HG03108 (cell line): ENCODE data around the gene KNOP1.

ENCODE experiments used
- ATAC-seq: cut with Tn5 transposase; IDR thresholded peaks from one replicate; pipeline ENCODE4 v1.9.1; 2021; ENCODE audit warnings: moderate library complexity; ENCODE audit not compliant: unreplicated experiment

Gene KNOP1

DNA sequence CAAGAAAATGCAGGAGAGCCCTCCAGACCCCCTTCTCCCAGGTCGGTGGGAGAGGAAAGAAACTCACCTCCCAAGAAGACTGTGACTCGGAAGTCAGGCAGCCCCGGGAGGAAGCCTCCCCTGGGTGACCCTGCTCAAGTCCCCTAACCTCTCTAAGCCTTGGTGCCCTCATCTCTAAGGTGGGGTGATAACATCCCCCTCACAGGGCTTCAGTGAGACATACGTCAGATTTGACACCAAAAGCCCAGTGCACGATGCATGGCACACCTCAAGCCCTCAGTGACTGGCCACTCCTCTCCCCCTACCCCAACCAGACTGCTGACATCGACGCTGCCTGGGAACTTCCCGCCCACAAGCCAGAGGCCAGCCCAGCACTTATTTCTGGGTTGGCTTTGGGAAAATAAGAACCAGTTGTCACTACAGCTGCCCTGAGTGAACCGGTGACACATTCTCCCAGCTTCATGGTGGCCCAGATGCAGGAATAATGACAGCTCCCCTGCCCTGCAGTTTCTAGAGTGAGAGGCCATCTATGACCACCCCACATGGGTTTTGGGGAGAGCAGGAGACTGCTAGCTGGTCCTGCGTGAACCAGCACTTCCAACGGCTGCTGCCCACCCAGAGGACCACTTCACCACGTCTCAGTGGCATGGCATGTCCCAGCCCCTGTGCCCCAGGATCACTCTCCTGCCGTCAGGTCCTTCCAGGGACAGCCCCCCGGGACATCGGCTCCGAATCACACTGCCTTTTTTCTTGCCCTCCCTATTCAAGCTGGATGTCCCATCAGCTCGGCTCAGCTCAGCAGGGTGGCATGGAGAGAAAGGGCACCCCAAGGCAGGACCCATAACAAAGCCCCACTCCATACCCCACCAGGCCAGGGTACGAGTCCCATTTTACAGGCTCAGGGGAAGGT lies 9.5 kb downstream of the KNOP1 start:
- ATAC-seq = no peak

DNA sequence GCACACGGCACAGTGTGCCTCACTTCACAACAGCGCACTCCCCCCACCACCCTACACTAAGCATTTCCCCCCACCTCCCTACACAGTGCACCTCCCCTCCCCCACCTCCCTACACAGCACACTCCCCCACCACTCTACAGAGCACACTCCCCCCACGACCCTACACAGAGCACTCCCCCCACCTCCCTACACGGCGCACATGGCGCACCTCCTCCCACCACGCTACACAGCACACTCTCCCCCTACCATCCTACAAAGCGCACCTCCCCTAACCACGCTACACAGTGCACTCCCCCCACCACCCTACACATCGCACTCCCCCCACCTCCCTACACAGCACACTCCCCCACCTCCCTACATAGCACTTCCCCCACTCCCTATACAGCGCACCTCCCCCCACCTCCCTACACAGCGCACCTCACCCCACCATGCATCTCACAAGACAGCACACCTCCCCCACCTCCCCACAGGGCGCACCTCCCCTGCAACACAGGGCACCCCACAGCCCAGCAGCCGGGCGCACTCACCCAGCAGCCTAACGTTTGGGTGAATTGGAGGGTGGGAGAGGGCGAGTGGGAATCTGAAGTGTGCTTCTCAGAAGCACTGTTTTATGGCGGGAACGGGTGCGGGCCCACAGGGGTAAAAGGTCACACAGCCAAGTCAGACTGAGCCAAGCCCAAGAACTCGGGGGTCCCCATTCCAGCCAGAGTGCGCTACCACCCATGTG lies 10.3 kb downstream of the KNOP1 start:
- no peak for ATAC-seq

DNA sequence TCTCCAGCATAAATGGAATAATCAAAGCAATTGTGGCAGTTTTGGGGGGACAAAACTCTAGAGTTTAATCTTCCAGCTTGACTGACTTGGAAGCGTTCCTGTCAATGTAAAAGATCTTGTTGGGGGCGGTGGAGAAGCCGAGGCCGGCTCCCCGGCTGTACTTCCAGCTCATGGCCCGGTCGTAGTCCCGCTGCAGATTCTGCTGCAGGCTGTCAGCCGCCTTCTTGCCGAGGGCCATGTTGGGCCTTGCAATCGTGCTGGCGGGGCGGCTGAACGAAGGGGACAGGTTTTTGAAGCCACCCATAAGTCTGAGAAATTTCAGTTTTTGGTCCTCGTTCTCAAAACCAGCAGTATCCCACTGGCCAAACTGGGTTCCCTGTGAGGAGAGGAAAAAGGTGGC lies 11.2 kb downstream of the KNOP1 start:
- ATAC-seq = no peak

DNA sequence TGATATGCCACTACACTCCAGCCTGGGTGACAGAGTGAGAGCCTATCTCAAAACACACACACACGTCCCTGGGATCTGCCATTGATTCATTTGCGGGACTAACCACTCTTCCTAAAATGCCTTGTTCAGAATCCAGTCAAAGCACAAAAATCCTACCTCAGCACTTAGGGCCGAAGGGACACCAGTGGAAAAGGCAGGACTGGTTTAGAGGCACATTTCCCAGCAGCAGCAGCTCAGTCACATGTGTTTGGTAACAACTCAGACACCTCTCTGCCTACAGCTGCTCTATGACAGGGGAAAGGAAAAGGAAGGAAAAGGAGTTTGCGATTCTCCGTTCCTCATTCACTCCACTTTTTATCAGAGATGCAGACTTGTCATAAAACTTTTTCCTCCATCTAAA lies 12.2 kb downstream of the KNOP1 start:
- no peak for ATAC-seq

DNA sequence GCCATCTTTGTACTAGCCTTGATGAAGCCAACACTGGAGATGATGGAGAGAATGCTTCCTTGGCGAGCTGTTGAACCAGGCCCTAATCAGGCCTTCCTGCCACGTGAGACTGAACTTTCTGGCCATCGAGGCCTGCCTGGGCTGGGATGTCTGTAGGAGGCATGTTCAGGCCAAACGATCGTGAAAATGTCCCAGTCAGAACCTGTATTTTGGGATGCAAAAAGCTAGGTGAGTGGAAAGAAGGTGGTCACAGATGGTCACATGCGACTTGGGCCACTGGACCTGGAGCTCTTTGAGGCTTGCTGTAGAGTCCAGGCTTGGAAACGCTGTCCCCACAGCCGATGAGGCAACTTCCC lies 12.9 kb downstream of the KNOP1 start:
- no peak for ATAC-seq

DNA sequence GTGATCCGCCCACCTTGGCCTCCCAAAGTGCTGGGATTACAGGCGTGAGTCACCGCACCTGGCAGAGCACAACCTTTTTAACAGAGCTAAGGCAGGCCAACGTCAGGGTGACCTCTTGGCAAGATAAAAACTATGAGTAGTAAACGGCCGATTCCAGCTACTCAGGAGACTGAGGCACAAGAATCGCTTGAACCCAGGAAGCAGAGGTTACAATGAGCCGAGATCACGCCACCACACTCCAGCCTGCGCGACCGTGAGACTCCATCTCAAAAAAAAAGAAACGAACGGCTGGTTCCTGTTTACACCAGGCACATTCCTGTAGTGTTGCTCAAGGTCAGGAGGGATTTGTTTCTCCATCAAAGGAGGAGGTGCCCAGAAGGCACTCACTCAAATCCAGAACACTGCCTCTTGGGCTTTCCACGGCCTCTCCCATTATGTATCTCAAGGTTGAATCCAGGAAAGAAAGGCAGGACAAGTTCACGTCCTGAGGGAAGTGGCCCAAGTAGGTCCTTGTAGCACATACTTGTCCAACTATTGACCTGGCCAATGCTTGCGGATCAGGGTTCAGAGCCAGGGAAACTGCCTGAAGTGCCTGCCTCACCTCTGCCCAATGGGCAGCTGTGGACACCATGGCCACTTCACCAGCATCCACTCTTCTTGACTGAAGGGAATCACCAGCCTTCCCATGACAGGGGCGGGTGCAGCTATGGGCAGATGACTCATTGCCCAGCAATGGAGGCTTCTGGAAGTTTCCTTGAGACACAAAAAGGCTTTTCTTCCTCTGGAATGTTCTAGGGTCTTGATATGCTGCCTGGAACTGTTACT lies 13.5 kb downstream of the KNOP1 start:
- no peak for ATAC-seq

DNA sequence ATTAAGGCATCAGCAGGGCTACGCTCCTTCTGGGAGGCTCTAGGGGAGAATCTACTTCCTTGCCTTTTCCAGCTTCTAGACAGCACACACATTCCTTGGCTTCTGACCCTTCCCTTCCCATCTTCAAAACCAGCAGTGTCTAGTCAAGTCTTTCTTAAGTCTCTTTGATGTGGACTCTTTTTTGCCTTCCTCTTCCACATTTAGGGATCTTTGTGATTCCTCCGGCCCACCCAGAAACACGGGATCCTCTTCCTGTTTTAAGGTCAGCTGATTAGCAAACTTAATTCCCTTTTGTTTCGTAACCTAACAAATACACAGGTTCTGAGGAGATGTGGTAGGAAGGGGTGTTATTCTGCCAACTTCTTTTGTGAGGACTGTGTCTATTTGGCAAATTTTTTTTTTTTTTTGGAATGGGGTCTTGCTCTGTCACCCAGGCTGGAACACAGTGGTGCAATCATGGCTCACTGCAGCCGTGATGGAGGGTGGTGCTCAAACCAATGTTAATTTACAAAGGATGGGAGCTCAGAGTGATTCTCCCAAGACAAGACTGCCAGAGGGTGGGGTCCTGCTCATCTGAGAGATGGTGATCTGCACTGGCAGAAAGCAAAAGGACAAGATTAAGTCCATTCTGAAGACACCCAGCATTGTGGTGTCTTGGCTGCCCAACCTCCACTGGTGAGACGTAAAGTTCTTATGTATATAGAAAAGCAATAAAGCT lies 14.7 kb downstream of the KNOP1 start:
- ATAC-seq = no peak

DNA sequence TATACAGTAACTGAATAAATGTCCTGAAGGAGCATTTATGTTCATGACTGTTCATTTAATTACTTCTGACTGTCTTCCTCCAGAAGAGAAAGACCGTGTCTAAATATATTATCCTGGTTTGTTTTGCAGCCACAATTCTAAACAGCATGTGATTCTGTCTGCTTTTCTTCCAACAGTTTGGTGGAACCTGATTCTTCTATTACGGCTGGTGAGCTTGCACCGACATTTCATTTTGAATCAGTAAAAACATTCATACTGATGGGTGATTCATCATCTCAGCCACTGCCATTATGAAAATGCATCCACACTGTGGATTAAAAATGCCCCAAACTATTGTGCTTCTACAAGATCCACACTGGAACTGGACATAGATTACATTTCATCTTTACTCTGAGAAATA lies 16.9 kb downstream of the KNOP1 start:
- no peak for ATAC-seq

DNA sequence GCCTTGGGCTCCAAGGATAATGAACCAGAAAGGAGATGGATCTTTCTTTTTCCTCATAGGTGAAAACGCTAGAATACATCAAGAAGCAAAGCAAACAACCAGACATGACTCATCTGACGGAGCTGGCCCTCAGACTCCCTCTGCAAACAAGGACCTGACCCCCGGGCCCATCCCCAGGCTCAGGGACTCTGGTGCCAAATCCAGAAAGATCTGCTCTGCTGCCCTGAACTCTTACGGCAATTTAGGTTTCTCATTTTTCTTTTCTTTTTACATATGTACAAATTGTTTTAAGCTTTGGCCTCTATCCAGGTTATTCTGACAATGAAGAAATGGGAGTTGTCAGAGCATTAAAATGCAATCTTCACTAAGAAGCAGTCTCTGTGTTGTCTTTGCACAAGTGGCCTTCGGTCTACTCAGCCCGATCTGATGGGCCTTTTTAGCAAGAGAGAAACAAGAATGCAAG lies 17.7 kb downstream of the KNOP1 start:
- no peak for ATAC-seq

DNA sequence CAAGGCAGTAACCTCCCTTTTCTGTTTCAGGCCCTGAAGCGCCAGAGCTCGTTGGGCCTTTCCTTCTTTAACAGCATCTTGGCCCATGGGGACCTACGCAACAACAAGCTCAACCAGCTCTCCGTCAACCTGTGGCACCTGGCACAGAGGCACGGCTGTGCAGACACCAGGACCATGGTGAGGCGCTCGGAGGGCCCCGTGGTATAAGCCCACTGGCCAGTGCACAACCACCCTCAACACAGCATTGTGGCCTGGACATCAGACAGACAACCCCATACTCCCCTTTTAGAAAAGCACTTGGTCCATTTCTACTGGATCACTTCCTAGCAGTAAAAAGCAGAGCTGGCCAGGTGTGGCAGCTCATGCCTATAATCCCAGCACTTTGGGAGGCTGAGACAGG lies 18.6 kb downstream of the KNOP1 start:
- no peak for ATAC-seq

DNA sequence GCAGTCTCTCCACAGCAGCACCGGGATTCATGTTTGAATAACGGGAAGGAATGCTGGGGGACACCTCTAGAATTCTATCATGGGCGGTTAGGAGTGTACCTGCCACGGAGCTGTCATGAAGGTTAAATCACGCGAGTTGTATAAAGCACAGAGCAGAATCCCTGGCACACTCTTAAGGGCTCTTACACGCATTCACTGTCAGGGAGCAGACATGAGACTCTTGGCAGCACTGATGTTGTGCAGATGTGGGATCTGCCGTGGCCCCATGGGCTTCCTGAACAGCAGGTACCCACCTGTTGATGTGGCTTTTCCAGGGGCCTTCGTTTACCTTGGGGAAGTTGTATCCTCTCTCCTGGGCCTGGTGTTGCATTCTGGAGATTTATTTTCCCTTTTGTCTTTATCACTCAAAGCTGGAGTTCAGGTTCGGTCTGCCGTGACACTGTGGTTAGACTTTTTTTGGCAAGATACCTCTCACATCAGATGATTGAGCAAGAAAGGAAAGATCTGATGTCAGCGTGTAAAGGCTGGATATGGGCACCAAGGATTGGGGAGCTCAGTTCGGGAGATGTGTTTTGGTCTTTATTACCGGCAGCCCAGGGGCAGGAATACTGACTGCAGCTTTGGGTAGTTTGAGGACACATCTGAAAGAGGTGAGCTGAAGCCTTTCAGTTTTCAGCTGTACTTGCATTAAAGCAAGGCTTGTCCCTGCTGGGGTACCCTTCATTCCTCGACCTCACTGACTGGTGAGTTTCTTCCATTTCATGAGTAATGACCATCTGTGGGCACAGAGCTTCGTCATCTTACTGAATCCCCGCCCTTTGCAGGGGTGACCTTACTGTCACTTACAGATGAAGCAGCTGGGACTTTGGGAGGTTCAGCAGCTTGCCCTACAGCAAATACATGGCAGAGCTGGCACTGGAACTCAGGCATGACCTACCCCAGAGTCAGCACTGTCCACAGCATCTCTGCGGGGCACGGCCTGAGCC lies 19.3 kb downstream of the KNOP1 start:
- no peak for ATAC-seq

DNA sequence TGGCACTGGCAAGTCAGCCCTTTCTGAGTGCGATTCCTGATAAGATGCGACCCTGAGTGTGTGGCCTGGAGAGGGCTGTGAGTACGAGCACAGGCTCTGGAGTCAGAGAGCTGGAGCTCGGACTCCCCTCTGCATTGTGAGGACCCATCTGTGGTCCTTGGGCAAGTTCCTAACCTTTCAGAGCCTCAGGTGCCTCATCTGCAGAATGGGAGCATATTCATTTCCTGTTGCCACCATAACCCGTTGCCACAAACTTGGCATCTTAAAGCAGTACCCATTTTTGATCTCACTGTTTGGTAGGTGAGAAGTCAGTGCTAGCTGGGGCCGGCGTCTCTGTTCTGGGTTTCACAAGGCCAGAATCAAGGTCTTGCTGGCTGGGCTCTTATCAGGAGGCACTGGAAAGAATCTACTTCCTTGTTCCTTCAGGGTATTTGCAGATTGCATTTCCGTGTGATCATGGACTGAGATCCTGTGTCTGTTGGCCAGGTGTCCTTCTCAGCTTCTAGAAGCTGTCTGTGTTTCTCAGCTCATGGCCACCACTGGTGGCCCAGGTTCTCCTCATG lies 20.2 kb downstream of the KNOP1 start:
- no peak for ATAC-seq

DNA sequence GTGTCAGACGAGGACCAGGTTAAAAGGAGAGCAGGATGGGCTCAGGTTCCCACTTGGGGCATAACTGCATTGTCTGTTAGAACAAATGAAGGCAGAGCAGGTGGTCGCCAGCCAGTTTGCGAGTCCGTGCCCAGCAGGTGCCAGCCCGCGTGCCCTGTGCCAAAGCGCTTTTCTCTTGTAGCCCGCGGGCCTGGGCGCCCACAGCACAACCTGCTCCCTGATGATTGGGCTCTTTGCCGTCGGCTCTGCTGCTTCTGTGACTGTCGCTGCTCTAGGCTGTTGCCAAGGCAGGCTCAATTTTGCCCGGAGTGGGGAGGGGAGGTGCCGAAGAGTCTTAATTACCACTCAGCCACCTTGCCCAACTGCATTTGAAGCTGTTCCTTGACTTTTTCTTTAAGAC lies 21.1 kb downstream of the KNOP1 start:
- no peak for ATAC-seq

DNA sequence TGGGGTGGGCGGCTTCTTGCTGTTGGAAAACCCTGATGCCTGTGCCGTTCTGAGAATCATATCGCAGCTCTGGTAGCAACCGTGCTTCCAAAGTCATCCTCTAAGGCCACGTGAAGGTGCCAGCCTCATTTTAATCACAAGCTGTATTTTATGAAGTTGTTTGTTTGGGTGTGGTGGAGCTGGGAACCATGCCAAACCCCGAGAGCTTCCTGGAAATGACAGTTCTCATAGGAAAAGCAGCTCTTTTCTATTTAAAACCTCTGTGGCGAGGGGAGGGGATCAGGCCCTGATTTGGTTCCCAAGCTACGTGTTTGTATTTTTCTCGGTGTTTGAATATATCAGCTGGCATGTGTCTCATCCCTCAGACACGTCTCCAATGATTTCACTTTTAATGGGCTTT lies 21.7 kb downstream of the KNOP1 start:
- no peak for ATAC-seq

DNA sequence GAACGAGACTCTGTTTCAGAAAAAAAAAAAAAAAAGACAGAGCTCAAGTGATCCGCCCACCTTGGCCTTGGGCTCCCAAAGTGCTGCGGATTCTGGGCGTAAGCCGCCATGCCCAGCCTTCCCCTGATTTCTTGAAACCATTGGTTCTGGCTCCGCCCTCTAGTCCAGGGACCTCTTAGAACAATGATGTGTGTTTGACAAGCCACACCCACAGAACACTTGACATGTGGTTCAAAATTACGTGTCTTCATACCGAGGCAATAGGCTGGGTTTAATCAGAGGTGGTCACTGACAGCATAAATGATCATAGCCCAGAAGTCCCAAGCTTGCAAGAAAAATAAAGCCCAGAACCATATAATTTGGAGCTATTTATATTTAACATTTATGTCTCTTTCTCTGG lies 23.0 kb downstream of the KNOP1 start:
- ATAC-seq = no peak

DNA sequence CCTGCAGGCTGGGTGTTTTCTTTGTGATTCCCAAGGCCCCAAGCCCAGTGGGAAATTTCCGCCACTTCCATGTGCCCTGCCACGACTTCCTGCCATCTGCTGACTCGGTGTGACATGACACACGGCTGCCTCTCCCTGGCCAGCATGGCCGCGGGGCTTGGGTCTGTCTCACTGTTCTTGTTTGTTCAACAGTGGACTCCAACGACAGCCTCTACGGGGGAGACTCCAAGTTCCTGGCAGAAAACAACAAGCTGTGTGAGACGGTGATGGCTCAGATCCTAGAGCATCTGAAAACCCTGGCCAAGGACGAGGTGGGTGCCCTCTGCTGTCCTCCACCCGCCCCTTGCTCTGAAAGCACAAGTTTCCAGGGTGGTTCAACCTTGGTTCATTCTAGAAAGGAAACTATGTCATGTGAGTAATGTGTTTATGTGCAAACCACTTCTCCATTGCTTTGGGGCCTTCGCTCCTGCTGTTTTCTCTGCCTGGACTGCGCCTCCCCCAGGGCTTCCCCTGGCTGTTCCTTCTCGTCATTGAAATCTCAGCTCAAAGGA lies 26.8 kb downstream of the KNOP1 start:
- ATAC-seq = no peak

DNA sequence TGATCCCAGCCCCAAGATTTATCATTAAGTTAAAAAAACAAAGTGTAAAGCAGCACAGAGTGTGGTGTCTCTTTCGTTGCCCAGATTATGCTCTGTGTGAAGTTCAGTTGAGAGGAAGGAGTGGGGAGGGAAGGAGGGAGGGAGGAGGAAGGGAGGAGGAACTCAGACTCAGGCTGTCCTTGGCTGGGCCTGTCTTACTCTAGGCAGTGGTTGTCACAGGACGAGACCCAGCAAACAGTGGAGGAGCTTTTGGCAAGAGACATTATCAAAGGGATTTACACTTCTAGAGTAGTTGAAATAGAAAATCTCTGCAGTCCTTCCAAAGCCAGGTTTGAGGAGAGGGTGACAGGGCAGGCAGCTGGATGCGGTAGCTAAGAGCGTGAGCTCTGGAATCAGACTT lies 27.8 kb downstream of the KNOP1 start:
- no peak for ATAC-seq

DNA sequence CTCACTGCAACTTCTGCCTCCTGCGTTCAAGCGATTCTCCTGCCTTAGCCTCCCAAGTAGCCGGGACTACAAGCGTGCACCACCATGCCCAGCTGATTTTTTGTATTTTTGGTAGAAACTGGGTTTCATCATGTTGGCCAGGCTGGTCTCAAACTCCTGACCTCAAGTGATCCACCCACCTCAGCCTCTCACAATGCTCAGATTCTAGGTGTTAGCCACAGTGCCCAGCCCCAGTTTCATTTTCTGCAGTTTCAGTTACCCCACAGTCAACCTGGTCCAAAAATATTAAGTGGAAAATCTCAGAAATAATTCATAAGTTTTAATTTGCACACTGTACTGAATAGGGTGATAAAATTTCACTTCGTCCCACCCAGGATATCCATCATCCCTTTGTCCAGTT lies 28.7 kb downstream of the KNOP1 start:
- ATAC-seq = no peak

DNA sequence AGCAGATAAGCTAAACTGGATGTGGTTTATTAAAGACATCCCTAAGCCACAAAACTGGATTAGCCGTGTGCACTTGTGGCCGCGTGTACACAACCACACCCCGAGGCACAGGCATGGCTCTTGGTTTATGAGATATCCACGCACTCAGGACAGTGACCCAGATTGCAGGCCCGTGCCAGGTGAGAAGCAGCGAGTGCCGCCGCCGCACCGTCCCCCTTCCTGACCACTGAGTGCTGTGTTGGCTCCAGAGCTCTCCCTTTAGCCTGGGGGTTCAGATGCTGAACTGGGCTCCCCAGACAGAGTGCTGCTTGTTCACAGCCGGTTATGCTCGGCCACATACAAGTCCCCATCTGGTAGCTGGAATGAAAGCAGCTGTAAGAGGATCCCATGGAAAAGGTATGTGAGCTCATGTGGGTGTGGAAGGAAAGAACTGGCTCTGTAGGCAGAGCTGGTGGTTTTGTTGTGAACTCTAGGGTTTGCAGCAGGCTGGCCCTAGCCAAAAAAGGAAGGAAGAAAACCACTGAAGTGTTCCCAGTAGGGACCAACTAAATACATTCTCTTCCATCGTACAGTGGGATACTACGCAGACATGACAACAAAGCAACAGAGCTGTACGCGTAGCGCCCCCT lies 29.5 kb downstream of the KNOP1 start:
- ATAC-seq = no peak
